GM18909 (cell line): ENCODE measurements around the gene APC.
"Not testable (repeated sequence)": the region's sequence is repeated elsewhere in the genome, so short reads cannot be mapped to it uniquely, and the experiment has no call there.

ENCODE experiments used
- ATAC-seq: cut with Tn5 transposase; IDR thresholded peaks from one replicate; pipeline ENCODE4 v1.9.1; 2021; ENCODE audit warnings: mild to moderate bottlenecking; ENCODE audit not compliant: unreplicated experiment, poor library complexity

APC gene

DNA sequence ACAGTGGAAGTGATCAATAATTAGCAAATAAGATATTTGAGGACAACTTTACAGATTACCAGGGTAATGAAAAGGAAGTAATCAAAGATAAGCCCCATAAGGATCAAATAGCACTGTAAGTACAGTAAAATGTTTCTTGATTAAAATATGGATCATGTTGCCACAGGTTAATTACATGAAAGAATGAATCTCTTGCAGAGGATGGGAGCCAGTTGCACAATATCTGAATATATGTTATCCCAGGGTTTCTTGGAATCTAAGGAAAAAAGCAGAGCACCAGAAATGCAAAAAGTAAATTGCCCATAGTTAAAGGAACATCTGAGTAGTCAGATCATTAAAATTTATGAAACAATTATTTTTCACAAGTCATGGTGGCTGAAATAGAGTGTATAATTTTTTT is 109.6 kb downstream of the APC start:
- ATAC-seq = no peak

DNA sequence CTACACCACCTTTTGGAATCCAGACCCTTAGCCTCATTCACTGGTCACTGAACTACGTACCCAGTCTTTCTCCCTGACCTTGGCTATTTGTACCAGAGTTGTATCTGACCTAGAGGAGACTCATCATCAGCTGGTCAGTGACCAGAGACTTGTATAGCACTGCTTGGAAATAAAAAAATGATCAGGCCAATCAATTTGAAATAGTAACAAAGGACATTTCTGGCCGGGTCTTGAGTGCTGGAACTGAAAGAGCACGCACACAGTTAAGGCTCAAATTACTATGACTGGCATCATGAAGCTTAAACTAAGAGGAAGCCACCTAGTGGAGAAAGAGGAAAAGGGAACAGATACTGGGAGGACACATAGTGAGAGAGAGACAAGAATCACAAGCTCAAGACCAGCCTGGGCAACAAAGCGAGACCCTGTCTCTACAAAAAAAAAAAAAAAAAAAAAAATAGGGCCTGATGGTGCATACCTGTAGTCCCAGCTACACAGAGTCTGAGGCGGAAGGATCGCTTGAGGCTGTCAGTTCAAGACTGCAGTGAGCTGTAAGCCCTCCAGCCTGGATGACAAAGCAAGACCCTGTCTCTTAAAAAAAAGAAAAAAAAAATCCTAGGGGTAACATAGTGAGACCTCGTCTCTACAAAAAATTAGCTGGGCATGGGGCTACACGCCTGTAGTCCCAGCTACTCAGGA is 110.6 kb downstream of the APC start:
- ATAC-seq = peak; percentile 99

DNA sequence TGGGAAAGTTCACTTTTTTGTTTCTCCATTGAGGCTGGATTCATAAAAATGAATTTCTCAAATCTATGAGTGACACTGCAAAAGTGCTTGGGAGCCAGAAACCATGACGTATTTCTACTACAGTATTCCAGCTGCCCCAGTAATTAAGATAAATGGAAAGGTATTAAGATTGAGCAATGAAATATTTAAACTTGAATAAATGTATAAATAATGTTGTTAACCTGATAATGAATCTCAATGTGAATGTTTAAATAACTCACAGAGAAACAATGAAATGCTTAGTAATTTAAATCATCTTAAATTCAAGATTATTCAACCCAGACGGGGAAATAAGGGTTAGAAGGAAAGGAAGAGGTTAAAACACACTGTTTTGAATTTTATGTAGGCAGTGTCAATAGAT is 112.2 kb downstream of the APC start:
- no peak for ATAC-seq

DNA sequence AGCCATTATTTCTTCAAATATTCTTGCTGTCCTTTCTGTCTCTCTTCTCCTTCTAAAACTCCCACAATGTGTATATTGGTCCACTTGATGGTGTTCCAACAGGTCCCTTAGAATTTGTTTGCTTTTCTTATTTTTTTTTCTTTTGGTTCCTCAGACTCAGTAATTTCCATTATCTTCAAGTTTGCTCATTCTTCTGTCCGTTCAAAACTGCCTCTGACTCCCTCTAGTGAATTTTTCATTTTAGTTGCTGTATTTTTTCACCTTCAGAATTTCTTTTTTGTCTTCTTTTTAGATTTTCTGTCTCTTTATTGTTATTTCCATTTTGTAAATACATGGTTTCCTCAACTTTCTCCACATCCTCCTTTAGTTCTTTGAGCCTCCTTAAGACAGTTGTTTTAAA is 117.0 kb downstream of the APC start:
- ATAC-seq = no peak

DNA sequence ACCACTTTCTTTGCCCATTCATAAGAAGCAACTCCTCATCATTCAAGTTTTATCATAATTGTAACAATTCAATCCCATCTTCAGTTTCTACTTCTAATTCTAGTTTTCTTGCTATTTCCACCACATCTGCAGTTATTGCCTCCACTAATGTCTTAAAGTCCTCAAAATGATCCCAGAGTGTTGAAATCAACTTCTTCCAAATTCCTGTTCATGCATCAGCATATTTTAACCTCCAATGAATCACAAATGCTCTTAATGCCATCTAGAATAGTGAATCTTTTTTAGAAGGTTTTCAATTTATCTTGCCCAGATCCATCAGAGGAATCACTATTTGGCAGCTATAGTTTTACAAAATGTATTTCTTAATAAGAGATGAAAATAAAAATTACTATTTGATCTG is 120.2 kb downstream of the APC start:
- no peak for ATAC-seq

DNA sequence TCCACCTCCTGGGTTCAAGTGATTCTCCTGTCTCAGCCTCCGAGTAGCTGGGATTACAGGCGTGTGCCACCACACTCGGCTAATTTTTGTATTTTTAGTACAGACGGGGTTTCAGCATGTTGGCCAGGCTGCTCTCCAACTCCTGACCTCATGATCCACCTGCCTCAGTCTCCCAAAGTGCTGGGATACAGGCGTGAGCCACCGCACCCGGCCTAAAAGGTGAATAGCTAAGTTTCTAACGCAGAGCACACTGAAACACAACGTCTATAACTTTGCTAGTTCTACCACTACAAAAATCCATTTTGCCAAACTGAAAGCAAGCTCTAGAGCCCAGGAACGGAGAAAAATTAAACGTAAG is 122.9 kb downstream of the APC start:
- ATAC-seq = not testable (repeated sequence)

DNA sequence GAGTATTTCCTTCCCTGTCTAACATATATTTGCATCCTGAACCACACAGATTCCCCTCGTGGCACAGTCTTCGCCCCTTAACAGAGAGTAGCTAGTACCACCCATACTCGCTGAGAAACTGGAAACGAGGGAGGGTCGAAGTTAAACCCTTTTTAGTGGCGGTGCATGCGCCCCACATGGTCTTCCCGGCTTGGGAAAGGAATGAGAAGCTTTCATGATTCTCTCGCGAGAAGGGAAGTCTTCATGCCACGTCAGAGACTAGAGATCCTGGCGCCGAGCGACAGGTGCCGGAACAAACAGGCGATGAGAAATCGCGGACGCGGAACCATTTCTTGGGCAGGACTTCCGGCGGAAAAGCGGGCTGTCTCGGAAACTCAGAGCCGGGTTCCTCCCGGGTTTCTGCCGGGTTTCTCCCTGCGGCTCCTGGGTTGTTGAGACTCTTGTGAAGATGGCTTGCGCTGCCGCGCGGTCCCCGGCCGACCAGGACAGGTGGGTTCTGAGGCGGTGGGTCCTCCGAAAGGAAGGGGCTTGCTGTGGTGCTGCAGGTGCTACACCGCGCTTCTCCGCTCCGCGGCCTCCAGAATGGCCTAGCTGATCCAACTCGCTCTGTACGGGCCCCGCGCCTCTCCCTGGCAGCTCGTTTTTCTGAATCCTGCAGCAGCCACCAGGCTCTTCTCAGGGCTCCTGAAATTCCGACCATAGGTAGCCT is 123.4 kb downstream of the APC start, which contains the start of gene SRP19:
Gene SRP19, plus strand, starts transcription at position 359 of the 709 bp plus-strand sequence. Its CDS starts 90 bp downstream, at position 449.
- peak; percentile 99 for ATAC-seq

DNA sequence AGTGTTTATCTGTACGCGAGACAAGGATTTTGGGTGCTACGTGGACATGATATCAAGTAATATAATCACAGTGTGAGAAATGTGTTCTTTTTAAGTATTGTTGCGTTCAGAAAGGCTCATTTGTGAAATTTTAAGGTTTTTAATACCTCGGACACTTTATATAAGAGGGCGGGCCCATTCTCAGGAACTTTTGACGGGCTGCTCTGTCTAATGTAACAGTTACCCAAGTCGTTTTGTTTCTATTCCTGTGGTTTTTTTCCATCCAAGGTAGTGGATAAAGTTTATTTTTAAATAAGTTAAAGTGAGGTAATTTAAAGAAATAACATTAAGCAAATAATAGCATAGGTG is 123.9 kb downstream of the APC start:
- ATAC-seq = no peak

DNA sequence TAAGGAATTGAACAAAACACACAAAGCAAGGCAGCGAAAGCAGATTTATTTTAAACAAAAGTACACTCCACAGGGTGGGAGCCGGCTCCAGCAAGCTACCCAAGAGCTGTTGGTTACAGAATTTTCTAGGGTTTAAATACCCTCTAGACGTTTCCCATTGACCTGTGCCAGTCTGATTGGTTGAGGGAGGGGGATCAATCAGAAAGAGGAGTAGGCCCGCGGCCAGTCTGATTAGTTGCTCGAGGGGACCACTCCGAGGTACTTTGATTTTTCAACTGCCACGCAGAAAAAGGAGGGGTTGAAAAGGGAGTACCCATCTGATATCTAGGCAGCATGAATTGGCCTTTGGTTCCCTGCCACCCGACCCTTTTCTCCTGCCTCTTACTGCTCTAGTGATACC is 124.4 kb downstream of the APC start:
- ATAC-seq = no peak

DNA sequence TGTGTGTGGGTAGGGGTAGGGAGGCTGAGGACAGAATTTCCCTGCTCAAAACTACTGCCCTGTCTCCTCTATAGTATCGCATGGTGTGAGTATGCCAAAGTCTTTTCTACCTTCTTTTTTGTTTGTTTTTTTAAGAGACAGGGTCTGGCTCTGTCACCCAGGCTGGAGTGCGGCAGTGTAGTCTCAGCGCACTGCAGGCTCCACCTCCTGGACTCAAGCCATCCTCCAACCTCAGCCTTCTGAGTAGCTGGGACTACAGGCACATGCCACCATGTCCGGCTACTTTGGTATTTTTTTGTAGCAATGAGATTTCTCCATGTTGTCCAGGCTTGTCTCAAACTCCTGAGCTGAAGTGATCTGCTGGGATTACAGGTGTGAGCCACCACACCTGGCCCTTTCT is 125.9 kb downstream of the APC start:
- no peak for ATAC-seq

DNA sequence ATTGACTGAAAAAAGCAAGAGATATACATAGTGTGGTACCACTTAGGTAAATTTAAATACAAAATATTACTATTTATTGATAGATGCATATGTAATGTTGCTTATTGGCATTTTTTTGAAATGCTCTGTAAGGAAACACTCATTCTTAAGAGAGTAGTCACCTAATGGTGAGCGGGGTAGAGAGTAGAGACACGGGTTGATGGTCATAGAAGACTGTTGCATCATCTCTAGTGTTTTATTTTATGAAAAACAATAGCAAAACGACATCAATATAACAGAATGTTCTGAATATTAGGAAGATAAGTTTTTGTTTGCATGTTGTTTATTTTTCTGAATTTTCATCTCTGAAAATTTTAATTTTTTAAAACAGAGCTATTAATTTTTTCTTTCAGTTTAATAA is 127.4 kb downstream of the APC start:
- no peak for ATAC-seq

DNA sequence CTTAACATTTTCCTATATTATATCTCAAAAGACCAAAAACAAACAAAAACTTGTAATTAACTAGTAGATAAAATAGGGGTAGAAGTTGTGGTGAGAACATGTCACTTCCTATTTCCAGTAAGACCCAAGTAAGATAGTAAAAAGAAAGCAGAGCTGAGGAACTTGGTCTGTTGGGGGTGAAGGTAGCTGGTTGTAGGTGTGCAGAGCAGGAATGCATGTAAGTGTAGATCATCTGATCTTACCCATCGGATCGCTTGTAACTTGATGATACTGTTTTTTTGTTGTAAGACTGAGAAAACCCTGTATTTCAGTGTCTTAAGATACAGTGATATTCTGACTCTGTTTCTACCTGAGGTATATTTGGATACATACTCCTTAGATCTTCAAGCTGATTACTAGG is 129.1 kb downstream of the APC start:
- ATAC-seq = no peak

DNA sequence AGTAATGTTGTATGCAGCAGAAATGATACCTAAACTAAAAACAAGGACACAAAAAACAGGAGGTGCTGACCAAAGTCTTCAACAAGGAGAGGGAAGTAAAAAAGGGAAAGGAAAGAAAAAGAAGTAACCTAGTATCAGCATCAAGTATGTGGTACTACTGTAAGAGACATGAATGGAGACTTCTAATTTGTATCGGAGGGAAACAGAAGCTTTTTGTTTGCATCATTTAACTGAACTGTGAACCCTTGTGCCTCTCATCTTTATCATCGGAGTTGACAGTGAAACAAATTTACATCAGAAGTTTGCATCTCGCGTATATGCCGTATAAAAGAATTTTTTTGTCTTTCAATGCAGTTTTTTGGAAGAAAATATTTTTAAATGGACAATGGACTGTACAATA is 129.7 kb downstream of the APC start:
- ATAC-seq = no peak

DNA sequence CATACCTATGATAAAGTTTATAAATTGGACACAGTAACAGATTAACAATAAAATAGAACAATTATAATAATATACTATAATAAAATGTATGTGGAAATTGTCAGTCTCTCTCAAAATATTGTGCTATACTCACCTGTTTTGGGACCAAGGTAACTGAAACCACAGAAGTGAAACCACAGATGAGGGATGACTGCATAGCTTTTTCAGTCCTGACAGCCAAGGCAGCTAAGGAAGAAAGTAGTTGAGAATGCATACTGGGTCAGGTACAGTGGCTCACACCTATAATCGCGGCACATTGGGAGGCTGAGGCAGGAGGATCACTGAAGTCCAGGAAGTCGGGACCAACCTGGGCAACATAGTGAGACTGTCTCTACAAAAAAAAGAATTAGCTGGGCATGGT is 132.3 kb downstream of the APC start:
- peak; percentile 66 for ATAC-seq

DNA sequence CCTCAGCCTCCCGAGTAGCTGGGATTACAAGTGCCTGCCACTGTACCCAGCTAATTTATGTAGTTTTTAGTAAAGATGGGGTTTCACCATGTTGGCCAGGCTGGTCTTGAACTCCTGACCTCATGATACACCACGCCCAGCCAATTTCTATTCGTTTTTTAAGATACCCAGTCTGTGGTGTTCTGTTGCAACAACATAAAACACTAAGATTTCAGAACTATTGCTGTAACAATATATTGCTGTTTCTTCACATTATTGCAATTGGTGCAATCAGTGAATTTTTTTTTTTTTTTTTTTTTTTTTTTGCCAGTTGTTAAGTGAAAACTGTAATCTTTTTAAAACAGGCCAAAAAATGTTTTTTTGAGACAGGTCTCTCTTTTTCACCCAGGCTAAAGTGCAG is 133.3 kb downstream of the APC start:
- ATAC-seq = no peak

DNA sequence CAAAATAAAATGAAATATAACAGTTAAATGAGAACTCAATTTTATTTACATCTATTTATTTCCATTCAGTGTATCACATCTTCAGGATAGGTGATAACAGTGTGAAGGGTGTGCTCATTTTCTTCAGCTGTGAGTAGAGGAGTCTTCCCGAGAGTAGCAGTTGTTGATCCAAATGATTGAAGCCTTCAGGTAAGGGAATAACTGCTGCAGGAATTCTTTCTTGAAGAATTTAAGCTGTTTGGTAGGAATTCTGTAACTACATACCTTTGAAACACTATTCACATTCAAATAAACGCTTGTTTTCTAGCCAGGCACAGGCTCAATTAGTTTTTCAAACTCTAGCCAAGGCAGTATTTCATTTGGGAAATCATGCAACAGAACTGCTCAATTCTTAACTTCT is 138.7 kb downstream of the APC start:
- ATAC-seq = no peak

DNA sequence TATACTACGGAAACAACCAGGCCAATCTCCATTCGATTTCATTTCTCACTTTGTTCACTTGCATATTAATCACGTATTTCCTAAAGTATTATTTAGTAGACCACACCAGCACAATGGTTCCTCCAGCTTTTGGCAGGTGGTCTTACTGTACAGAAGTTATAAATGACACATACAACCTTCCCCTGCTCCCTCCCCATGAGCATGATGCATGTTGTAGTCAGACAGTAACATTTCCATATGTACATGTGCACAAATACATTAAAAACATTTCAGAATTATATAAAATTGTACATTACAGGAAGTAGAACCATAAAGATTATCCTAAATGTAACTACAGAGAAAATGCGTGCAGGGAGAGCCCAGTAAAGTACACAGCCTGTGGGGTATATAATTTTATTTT is 140.4 kb downstream of the APC start:
- no peak for ATAC-seq

DNA sequence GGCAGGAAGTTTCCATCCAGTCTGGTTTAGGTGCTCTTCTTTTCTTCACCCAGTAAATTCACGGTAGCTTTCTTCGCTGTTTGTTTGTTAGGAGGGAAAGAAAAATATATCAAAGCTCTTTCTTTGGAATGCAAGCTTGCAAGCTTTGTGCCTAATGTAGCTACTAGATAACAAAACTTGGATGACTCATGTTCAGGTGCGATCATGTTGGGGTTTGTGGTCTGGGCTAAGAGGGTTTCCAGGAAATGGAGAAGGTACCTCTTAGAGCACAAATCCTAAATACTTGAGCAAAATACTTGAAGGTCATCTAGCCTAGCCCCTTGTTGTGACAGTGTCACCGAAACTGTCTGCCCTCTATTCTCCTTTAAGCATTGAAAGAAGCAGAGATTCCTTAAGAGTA is 141.1 kb downstream of the APC start:
- peak; percentile 53 for ATAC-seq

DNA sequence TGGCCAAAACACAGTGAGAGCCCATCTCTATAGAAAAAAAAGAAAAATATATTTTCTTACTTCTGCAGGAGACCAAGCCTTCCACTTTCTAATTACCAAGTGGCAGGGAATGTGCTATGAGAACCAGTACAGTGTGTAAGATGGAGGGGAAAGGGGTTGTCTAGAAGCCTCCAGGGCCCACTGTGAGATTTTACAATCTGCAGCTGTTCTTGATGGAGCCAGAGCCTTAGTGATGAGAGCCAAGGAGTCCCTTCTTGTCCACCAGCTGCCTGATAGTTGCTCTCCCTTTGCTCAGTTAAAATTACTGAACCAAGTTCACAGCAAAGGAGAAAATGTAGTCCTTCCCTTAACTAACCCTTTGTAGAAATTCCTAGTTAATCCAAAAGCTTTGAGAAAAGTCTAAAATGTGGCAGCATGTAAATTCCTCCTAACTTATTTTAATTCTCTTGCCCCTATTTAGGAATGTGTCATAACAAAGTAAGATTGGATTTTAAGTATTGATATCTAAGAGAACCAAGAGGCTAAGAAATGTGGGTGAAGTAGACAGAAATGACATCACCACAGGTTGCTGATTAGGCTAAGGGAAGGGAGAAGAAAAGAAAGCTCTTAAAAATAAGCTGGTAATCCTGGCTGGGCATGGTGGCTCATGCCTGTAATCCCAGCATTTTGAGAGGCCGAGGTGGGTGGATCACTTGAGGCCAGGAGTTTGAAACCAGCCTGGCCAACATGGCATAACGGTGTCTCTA is 142.7 kb downstream of the APC start:
- no peak for ATAC-seq

DNA sequence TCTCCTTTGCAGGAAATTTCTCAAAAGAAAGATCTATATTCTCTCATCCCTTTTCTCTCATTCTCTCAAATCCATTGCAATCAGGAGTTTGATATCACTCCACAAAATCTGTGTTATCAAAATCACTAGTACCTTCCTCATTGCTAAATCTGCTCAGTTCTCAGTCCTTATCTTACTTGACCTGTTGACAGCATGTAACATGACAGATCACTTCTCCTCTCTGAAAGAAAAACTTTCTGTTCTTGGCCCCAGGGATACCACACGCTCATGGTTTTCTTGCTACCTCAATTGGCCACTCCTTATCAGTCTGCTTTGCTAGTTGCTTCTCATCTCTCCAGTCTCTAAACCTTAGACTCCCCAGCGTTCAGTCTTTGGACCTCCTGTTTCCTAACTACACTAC is 145.5 kb downstream of the APC start:
- no peak for ATAC-seq

DNA sequence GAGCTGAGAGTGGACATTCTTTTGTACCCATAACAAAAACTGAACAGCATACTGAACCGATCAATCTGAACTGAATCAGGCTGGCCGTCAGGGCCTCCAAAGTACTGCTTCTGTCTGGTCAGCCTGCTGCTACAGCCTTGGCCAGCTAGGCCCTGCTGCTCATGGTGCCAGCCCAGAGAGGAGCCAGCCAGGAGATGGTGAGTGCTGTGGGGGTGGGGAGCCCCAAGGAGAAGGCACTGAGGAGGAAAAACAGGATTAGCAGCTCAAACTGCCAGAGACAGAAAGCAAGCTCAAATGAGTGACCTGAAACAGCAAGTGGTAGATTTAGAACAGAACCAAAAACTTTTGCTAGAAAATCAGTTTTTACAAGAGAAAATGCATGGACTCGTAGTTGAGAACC is 147.3 kb downstream of the APC start:
- ATAC-seq = no peak

DNA sequence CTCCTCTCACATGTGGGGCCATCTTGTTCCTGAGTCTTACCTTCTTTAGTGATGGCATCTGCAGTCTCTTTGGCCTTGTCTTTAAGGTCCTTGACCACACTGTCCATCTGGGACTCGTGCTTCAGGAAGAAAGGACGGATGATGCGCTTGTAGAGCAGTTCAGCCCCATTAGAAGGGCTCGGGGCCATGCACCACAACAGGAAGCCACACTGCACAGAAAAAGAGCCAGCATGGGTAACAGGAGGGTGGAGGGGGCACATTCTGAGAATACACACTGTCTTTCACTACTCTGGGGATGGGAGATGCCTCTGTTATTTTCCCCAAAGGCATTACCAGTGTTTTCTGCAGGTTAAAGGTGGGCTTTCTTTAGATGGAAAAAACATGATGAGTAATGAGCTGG is 149.3 kb downstream of the APC start:
- ATAC-seq = no peak
